ENCODE data around the gene ASB2.

Gene ASB2

GRCh38 chr14:93912782-93913181 lies 63.6 kb downstream of the ASB2 start:
- no peak overlapping the region for H3K4me3 ChIP-seq (ENCODE audit: control insufficient read depth, low read depth, low read length)
- no peak for TF ChIP-seq CTCF (conservative IDR thresholded peaks at IDR 0.05; ENCODE audit: control insufficient read depth, insufficient read depth, low read depth, low read length)
- DNase-seq (ENCODE audit: low read depth): peak; percentile 25

GRCh38 chr14:93911975-93912615 lies 64.3 kb downstream of the ASB2 start:
- DNase-seq (ENCODE audit: low read depth): no peak
- no peak for TF ChIP-seq CTCF (conservative IDR thresholded peaks at IDR 0.05; ENCODE audit: control insufficient read depth, insufficient read depth, low read depth, low read length)
- no peak overlapping the region for H3K4me3 ChIP-seq (ENCODE audit: control insufficient read depth, low read depth, low read length)

- H3K4me3 ChIP-seq (ENCODE audit: control insufficient read depth, low read depth, low read length): no peak overlapping the region
- DNase-seq (ENCODE audit: low read depth): no peak
- TF ChIP-seq CTCF (conservative IDR thresholded peaks at IDR 0.05; ENCODE audit: control insufficient read depth, insufficient read depth, low read depth, low read length): no peak
Measured at GRCh38 chr14:93909429-93910128, 66.8 kb downstream of the ASB2 start.

- peak; percentile 37 for DNase-seq (ENCODE audit: low read depth)
- TF ChIP-seq CTCF (conservative IDR thresholded peaks at IDR 0.05; ENCODE audit: control insufficient read depth, insufficient read depth, low read depth, low read length): peak; percentile 73
- no peak overlapping the region for H3K4me3 ChIP-seq (ENCODE audit: control insufficient read depth, low read depth, low read length)
Measured at GRCh38 chr14:93906341-93907329, 69.7 kb downstream of the ASB2 start.

- H3K4me3 ChIP-seq (ENCODE audit: control insufficient read depth, low read depth, low read length): no peak overlapping the region
- no peak for DNase-seq (ENCODE audit: low read depth)
Measured at GRCh38 chr14:93905623-93906022, 70.7 kb downstream of the ASB2 start.

More at GRCh38 chr14:93905623-93906022, 70.7 kb downstream of the ASB2 start:
- TF ChIP-seq CTCF (conservative IDR thresholded peaks at IDR 0.05; ENCODE audit: control insufficient read depth, insufficient read depth, low read depth, low read length): no peak

Data from fibroblast of mammary gland (primary cell).